AG09319 (cell line): ENCODE results near the gene MRPL12.
"Not testable (repeated sequence)": the region's sequence is repeated elsewhere in the genome, so short reads cannot be mapped to it uniquely, and the experiment has no call there.

ENCODE experiments used
- DNase-seq: peaks from one replicate; pipeline ENCODE4 v3.0.0-alpha.2; 2010; ENCODE audit warnings: low read depth; ENCODE audit errors: extremely low read depth
- TF ChIP-seq, protein P1 (sequence below): IDR thresholded peaks from 2 replicates; pipeline ENCODE4 v1.5.1; 2011; ENCODE audit warnings: low read depth, mild to moderate bottlenecking, inconsistent platforms, low read length, moderate library complexity

Gene MRPL12

GRCh38 chr17:81733507-81734404 lies 30.6 kb downstream of the MRPL12 start:
- DNase-seq = peak; percentile 32
- TF ChIP-seq, protein P1, sequence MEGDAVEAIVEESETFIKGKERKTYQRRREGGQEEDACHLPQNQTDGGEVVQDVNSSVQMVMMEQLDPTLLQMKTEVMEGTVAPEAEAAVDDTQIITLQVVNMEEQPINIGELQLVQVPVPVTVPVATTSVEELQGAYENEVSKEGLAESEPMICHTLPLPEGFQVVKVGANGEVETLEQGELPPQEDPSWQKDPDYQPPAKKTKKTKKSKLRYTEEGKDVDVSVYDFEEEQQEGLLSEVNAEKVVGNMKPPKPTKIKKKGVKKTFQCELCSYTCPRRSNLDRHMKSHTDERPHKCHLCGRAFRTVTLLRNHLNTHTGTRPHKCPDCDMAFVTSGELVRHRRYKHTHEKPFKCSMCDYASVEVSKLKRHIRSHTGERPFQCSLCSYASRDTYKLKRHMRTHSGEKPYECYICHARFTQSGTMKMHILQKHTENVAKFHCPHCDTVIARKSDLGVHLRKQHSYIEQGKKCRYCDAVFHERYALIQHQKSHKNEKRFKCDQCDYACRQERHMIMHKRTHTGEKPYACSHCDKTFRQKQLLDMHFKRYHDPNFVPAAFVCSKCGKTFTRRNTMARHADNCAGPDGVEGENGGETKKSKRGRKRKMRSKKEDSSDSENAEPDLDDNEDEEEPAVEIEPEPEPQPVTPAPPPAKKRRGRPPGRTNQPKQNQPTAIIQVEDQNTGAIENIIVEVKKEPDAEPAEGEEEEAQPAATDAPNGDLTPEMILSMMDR = peak; percentile 86

GRCh38 chr17:81734405-81735263 lies 31.5 kb downstream of the MRPL12 start:
- TF ChIP-seq, protein P1 = no peak
- DNase-seq = no peak

- TF ChIP-seq, protein P1 = no peak
- DNase-seq = no peak
These were observed 32.3 kb downstream of the MRPL12 start for GRCh38 chr17:81735264-81736102.

DNA sequence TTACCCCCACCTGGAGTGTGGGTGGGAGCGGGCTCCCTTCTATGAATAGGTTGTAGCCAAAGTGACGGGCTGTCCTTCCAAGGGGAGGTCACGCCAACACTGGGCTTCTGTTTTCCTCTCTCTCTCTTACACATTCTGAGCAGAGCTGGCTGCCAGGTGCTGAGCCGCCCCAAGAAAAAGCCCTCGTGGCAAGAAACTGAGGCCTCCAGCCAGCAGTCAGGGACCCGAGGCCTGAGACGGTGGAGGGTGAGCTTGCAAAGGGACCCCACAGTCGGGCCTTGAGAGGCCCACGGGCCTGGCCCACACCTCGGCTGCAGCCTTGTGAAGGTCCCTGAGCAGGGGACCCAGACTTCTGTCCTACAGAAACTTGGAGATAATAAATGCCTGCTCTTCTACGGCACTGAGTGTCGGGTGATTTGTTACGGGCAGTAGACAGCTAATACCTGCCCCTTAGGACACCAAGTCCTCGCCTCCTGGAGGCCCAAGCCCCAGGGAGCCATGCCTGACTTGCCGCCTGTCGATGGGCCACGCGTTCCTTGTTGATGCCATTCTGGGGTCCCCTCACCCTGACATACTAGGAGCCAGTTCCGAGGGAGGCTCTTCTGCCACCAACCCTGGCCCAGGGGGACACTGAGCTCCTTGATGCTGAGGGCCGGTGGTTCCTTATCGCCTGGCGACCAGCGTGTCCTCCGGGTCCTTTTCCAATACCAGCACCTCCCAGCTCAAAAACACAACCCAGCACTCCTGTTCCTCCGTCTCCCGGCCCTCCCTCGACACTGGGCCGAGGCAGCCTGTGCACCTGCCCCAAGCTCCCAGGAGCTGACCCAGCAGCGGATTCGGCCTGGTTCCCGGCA lies 35.0 kb downstream of the MRPL12 start:
- DNase-seq = no peak
- TF ChIP-seq, protein P1 = no peak

DNA sequence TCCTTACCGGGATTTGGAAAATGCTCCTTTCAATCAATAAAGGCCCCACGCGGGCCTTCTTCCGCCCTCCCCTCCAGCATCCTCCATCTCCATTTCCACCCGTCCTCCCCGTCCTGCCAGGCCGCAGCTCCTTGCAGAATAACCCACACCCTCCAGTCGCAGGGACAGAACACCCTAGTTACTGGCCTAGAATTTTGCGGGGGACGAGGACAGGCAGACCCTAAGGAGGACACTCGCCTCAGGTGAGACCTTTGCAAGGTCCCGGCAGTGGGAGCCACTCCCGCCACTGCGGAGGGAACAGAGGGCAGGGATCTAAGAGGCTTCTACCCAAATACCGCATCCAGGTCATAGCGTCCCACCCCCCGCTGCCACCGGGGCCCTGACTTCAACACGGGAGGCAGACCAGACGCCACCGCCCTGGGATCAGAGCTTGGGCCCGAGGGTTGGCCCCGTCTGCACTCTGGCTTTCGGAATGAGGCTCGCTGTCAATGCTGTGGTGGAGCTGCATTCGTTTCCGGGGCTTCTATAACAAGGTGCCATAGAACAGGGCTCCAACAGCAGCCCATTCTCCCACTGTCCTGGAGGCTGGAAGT lies 35.7 kb downstream of the MRPL12 start:
- DNase-seq = no peak
- TF ChIP-seq, protein P1 = no peak

DNA sequence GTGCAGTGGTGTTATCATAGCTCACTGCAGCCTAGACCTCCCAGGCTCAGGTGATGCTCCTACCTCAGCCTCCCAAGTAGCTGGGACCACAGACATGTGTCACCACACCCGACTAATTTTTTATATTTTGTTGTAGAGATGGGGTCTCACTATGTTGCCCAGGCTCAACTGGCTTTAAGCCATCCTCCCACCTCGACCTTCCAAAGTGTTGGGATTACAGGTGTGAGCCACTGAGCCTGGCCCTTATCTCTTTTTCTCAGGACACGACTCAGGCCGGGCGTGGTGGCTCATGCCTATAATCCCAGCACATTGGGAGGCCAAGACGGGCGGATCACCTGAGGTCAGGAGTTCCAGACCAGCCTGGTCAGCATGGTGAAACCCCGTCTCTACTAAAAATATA lies 36.4 kb downstream of the MRPL12 start:
- DNase-seq = not testable (repeated sequence)
